Activated T-cell treated with anti-CD3 and anti-CD28 coated beads for 4 hours (primary cell): ENCODE measurements around the gene C10orf120.

ENCODE experiments used
- DNase-seq: peaks from one replicate; pipeline ENCODE4 v3.0.0-alpha.2; 2020

C10orf120 gene

DNA sequence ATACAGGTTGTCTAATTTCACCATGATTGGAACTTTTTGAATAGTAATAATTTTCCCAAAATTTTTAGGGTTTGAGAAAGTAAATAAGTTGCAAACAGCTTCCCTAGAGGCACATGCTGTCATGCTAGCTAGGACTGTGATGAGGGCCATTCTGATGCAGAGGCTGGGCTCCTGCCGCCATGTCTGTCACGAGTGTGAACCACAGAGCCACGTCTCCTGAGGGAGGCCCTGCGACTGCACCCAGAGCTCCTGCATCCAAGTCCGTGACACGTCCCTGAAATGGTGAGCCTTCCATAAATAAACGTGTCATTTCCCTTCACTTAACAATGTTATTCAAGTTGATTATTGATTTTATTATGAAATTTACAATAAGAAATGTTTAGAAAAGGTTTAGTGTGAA, 40.0 kb downstream of the C10orf120 start:
- no peak for DNase-seq

DNA sequence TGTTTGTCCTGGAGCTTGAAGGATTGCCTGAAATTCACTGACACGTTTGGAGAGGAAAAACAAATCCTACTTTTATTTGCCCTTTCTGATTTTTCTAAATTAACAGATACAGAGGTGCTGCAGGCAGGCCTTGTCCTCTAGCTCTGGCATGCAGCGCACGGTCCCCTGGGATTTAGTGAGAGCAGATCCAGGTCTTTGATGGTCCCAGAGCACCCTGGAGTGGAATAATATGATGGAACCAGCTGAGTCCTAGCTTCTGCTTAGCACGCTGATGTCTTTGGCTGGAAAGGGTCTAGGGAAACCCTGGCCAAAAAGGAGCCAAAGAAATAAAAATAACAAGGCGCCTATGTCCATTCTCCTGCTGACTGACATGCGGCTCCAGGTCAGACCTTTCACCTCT, 40.5 kb downstream of the C10orf120 start:
- DNase-seq = no peak

DNA sequence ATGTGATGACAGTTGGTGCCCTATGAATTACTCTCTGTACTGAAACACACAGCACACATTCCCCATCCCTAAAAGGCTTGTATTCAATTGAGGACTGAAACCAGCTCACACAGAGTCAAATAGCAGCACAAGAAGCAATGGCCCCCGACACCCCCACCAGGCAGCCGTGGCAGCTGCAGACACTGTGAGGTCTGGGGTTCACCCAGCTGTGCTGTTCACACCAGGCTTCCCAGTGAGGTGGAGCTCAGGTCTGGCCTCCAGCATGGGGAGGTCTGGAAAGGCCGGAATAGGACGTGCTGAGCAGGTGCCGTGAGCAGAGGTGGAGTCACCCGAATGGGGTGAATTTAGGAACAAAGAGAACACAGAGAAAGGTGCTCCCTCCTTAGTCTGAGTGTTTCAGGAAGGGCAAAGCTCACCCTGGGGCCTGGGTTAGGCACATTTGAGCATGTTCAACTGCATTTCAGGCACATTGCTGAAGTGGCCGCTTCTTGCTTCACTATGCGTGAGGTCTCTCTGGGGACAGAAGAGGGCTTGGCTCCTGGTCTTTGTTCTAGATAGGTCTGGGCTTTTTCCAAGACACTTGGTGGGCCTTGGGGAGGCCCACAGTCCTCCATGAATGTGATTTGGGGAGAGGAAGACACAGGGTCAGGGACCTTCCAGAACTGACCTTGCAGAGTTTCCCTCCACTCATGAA, 41.1 kb downstream of the C10orf120 start:
- DNase-seq = no peak

DNA sequence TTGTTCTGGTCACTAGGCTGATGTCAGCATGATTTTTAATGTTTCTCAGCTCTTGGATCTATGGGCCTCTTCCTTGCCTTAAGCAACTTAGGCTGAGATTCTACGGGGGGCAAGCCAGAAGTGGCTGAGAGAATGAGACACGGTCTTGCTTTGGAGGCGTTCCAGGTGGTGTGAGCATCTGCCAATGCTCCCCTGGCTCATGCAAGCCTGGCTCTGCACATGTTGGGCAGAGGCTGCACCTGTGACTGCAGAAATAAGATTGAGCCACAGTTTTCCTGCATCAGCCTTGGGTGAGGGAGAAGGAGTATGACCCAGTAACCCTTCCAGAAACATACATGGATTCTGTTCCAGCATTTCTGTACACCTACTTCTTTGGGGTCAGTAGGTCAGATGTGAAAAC, 41.9 kb downstream of the C10orf120 start:
- DNase-seq = no peak

DNA sequence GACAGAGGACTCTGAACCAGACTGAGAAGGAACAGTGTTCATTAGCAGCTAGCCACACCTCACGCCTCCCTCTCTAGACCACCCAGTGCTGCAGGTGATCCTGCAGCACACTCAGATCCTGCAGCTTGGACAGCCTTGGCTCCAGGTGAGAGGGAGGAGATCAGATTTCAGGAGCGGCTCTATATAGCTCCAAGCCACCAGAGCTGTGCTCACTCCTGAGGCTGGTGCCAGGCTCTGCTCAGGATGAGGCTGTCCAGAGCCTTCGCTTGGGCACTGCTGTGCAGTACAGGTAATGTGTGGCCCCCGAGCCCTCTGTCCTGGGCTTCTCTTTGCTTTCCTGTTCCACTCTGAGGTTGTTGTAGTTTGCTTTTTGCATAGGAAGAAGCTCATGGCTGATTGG, 42.4 kb downstream of the C10orf120 start:
- DNase-seq = no peak

DNA sequence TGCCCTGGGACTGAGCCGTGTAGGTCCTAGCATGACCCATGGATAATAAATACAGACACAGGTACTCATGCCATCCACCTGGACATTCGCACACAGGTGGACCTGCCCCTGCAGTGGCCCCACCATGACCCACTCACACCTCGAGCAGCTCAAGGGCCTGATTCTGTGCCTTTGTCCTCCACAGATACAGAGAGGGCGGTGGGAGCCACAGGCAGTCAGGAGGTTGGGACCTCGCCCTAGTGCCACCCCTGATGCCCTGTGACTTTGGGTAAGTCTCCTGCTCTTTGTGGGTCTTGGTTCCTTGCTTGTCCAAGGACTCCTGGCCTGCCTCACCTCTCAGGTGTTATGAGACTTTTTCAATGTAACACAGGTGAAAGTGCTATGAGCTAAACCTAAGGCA, 42.9 kb downstream of the C10orf120 start:
- DNase-seq = no peak

DNA sequence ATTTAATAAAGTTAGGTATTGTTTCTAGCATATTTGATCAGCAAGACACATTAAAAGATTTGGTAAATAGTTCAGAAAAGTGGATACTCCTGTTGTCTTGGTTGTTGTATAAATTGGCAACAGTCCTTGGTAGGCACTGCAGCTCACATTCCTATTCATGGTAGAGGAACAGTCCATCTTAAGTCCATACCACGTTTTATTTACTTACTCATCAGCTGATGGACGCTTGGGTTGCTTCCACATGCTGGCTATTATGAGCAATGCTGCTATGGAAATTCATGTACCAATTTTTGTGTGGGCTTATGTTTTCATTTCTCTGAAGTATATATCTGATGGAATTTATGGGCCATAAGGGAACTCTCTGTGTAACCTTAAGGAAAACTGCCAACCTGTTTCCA, 43.3 kb downstream of the C10orf120 start:
- DNase-seq = no peak

DNA sequence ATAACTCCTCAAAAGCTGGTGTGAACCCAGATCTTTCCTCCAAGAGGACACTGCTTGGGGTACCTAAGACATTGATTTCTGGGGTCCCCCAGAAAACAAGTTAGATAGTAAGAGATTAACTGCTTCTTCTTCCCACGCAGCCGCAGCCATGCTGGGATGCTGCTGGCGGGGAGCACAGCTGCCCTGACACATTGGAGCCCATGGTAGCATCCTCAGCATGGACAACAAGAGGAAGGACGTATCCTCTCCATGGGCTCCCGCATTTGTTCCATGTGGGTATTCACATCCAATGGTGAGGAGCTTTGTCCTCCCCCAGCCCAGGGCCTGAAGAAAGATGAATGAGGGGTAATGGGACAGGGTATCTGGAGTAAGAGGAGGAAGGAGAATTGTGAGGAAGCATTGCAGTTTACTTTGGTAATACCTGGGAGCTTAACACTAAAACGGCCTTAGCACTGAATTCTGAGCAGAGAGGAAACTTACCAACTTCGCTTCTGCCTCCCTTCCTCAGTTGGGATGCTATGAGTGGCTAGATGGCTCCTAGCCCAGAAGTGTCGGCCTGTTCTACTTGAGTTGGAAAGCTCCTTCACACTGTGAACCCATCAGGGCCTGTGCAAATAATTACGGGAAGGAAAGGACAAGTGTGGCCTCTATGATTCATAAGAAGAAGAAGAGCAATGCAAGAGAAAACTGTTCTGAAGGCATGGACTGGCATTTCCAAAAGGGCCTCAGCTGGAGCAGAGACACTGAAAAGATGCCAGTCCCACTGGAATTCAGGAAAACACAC, 43.9 kb downstream of the C10orf120 start:
- no peak for DNase-seq

DNA sequence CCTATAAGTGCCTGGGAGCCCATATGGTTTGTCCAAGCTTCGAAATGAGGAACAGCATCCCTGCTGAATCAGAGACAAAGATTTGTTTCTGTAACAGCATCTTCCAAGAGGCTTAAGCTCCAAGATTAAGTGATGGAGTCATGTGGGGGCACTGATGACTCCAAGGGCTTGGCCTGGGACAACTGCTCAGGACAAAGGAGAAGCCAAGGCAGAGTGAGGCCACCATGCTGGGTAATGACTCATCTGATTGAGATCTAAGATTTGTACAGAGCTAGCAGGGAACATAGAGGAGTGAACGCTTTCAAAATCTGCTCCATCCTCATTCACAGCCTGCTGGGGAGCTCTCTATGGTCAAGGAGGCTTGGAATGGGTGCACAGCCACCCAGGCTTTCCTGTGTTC, 49.3 kb downstream of the C10orf120 start:
- no peak for DNase-seq

DNA sequence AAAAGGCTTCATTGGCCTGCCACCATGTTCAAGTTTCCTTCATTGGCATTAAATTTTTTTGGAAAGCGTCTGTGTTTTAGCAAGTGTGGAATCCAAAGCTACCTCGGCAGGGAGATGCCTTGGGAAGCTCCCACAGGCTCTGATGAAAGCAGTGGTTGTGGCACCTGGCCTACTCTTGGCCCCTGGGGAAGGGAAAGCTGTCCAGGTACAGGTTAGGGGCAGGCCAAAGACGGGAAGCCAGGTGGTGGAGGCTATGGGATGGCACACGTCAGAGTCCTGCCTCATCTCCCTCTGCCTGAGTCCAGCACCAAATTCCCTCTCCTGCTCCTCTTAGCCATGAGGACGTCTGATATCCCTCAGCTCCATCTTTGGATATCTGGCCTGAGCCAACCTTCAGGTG, 49.7 kb downstream of the C10orf120 start:
- DNase-seq = no peak

DNA sequence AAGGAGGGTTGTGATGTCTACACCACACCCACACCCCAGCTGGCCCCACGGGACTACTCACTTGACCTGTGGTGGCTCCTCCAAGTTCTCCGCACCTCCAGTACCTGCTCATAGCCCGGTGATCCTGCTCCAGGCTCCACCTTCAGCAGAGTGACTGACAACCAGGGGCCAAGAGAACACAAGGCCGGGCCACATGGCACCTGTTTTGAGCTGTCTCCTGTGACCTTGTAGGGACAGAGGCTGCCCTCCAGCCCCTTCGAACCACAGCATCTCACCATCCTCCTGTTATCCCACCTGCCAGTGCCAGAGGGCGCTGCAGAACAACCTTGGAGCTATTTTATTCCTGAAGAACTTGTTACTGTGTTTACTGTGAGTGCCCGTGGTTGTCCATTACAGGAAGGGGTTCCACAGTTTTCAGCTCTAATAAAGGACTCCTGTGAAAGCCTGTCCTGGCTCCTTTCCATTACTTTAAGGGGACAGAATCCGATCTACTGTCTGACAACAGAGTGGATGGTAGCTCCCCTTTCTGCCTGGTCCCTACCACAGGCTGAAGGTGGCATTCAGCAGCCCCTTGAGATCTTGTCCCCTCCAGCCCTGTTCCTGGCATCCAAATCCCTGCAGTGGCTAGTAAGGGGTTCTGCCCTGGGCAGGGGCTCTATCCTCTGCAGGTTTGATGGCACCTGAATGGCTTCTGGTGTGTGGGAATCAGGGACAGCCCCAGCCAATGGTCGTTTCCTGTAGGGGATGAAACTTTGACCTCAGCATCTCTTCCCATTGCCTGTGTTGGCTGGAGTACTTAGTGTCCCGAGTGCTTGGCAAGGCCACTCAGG, 50.8 kb downstream of the C10orf120 start:
- DNase-seq = no peak
